CD4-positive, alpha-beta T cell (primary cell): Measurements from ENCODE around the gene SLC17A4. TPM values are rescaled to one million over a fixed set of nuclear protein-coding genes. Genes with fewer than 3 reads are reported as not detected.

Source experiments
- ATAC-seq: fragments of 200-7000 bp; cut with Tn5 transposase; one replicate; pipeline ENCODE4 v1.10.0; 2022; ENCODE audit warnings: mild to moderate bottlenecking; ENCODE audit not compliant: poor library complexity
- CTCF ChIA-PET: fragments of 350-600 bp; sonication (Branson Sonifier 250); formaldehyde crosslinking; loops from one replicate; lab custom pipeline; 2021; ENCODE audit warnings: antibody characterized with exemption, inconsistent platforms; lab: Charles Lee
- POLR2A ChIA-PET: fragments of 350-600 bp; sonication (Branson Sonifier 250); formaldehyde crosslinking; loops from one replicate; lab custom pipeline; 2021; ENCODE audit warnings: antibody characterized with exemption, inconsistent platforms; lab: Charles Lee
- DNase-seq, 14 experiments: peaks; one replicate each; pipeline ENCODE4 v3.0.0-alpha.2; 2013 to 2020; ENCODE audit warnings: mixed read lengths in 2 of 14
- H3K27ac ChIP-seq, 2 donors: one replicate each; pipeline versions ENCODE4 v1.5.1 to v1.7.0; 2013; ENCODE audit warnings: low read length in 2 of 2, low read depth in 1 of 2, mild to moderate bottlenecking in 1 of 2
- H3K27me3 ChIP-seq, 2 experiments: 1 replicate in 1 of 2; 2 replicates in 1 of 2; pipeline versions ENCODE4 v1.6.1 to v1.7.0; 2013; ENCODE audit warnings: low read length in 2 of 2, control low read depth in 1 of 2, mild to moderate bottlenecking in 1 of 2, moderate library complexity in 1 of 2; ENCODE audit not compliant: insufficient read depth in 2 of 2, control insufficient read depth in 1 of 2
- H3K36me3 ChIP-seq: one replicate; pipeline ENCODE4 v1.6.1; 2013; ENCODE audit warnings: low read length, control low read depth; ENCODE audit not compliant: insufficient read depth
- H3K4me1 ChIP-seq: one replicate; pipeline ENCODE4 v1.6.1; 2013; ENCODE audit warnings: low read length, control low read depth; ENCODE audit not compliant: insufficient read depth
- H3K4me3 ChIP-seq: one replicate; pipeline ENCODE4 v1.5.1; 2013; ENCODE audit warnings: mild to moderate bottlenecking, low read length, moderate library complexity
- H3K9me3 ChIP-seq, 2 experiments: 1 replicate in 1 of 2; 2 replicates in 1 of 2; pipeline versions ENCODE4 v1.6.1 to v1.7.0; 2013; ENCODE audit warnings: low read length in 2 of 2, mild to moderate bottlenecking in 2 of 2, control low read depth in 1 of 2, moderate library complexity in 1 of 2; ENCODE audit not compliant: control insufficient read depth in 1 of 2, insufficient read depth in 1 of 2
- H3K27ac Mint-ChIP-seq: one replicate; pipeline ENCODE4 v1.8.0; 2020; ENCODE audit warnings: mixed read lengths
- H3K27me3 Mint-ChIP-seq: one replicate; pipeline ENCODE4 v1.8.0; 2021; ENCODE audit warnings: mixed read lengths
- H3K36me3 Mint-ChIP-seq: one replicate; pipeline ENCODE4 v1.8.0; 2021; ENCODE audit warnings: low read depth, mixed read lengths
- H3K4me1 Mint-ChIP-seq: one replicate; pipeline ENCODE4 v1.8.0; 2021; ENCODE audit warnings: low read depth, mixed read lengths
- H3K4me3 Mint-ChIP-seq: one replicate; pipeline ENCODE4 v1.8.0; 2020; ENCODE audit warnings: mild to moderate bottlenecking, mixed read lengths
- H3K9me3 Mint-ChIP-seq: one replicate; pipeline ENCODE4 v1.8.0; 2020; ENCODE audit warnings: mixed read lengths
- CTCF ChIP-seq: fragments of 200-600 bp; IDR thresholded peaks from one replicate; pipeline ENCODE4 v1.8.0; 2022; ENCODE audit warnings: antibody characterized with exemption, mild to moderate bottlenecking
- intact Hi-C, 2 experiments: fragments of 100-400 bp; cut with DNase I in 1 of 2; cut with micrococcal nuclease in 1 of 2; formaldehyde crosslinking; loops; one replicate each; pipeline versions ENCODE4 v1.15.1 to v1.9.0; 2023 to 2025; cut with DNase I, micrococcal nuclease
- total RNA-seq, 174 experiments: library from RNA in 2 of 174; stranded (reverse) in 2 of 174; gene quantifications; one replicate each; pipeline ENCODE4 v1.2.3 and lab custom pipeline; 2021 to 2026

The SLC17A4 gene
- total RNA-seq, 2 experiments from 2014 or later, result not detected

- ChIA-PET CTCF (no interaction called here), POLR2A (no interaction called here)
- Mint-ChIP-seq H3K27me3 (no peaks in the 10 kb centered on the region), H3K36me3 (no peaks in the 10 kb centered on the region), H3K27ac (no peak overlapping the region), H3K4me3 (no peak overlapping the region), H3K9me3 (no peaks in the 10 kb centered on the region), H3K4me1 (no peaks in the 10 kb centered on the region)
- TF ChIP-seq CTCF, result no peak
- Histone ChIP-seq H3K9me3 (no peaks in the 10 kb centered on the region), H3K27ac (no peak overlapping the region), H3K27me3 (no peaks in the 10 kb centered on the region), H3K4me1 (no peaks in the 10 kb centered on the region), H3K36me3 (no peaks in the 10 kb centered on the region), H3K4me3 (no peak overlapping the region)
- no peak for DNase-seq
- intact Hi-C loops, result loop anchor here (5.0 kb wide), 1 partner anchor 90 kb away; no protein-coding TSS in a partner anchor
- no peak for ATAC-seq
Observed at GRCh38 chr6:25792016-25792415, 37.5 kb downstream of the SLC17A4 start.

DNA sequence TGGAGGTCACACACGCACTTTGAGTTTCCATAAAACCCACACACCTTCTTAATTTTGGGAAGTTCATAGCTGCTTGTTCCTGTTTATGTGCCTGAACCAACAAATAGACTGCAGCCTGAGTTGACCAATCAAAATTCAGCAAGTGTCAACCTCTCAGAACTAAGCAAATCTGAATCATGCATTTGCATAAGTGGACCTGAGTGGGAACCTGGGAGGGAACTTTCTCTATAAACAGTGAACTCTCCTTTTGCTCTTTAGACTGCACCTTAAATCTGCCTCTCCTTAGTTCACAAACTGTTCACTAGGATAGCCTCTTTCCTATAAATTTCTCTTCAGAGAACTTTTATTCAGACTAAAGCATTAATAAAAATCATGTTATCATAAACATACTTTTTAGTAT is 39.4 kb downstream of the SLC17A4 start:
- Histone ChIP-seq H3K36me3 (no peaks in the 10 kb centered on the region), H3K4me1 (no peaks in the 10 kb centered on the region), H3K4me3 (no peak overlapping the region), H3K27ac (no peak overlapping the region), H3K27me3 (no peaks in the 10 kb centered on the region), H3K9me3 (no peaks in the 10 kb centered on the region)
- CTCF ChIA-PET, result no interaction called here
- no peak for TF ChIP-seq CTCF
- H3K27ac Mint-ChIP-seq, result no peak overlapping the region
- ATAC-seq (no peak), DNase-seq (no peak)
- peaks cover 6% of the 10 kb centered on the region for H3K27me3 Mint-ChIP-seq
- H3K9me3 Mint-ChIP-seq, result no peaks in the 10 kb centered on the region
- no peak overlapping the region for H3K4me3 Mint-ChIP-seq
- H3K4me1 Mint-ChIP-seq, result no peaks in the 10 kb centered on the region
- intact Hi-C loops, result loop anchor here (5.0 kb wide), 1 partner anchor 88 kb away; no protein-coding TSS in a partner anchor
- no peaks in the 10 kb centered on the region for H3K36me3 Mint-ChIP-seq
- POLR2A ChIA-PET, result no interaction called here

GRCh38 chr6:25794784-25795183 is 40.2 kb downstream of the SLC17A4 start:
- no peaks in the 10 kb centered on the region for H3K27me3 ChIP-seq
- H3K4me3 Mint-ChIP-seq, result no peak overlapping the region
- no peaks in the 10 kb centered on the region for H3K4me1 ChIP-seq
- DNase-seq, result no peak
- ATAC-seq, result no peak
- H3K4me1 Mint-ChIP-seq, result no peaks in the 10 kb centered on the region
- ChIA-PET CTCF (no interaction called here), POLR2A (no interaction called here)
- TF ChIP-seq CTCF, result no peak
- intact Hi-C loops, result loop anchor here (5.0 kb wide), 1 partner anchor 88 kb away; no protein-coding TSS in a partner anchor
- no peaks in the 10 kb centered on the region for H3K36me3 Mint-ChIP-seq
- H3K27ac Mint-ChIP-seq, result no peak overlapping the region
- no peaks in the 10 kb centered on the region for H3K9me3 ChIP-seq
- no peak overlapping the region for H3K27ac ChIP-seq
- H3K27me3 Mint-ChIP-seq, result peaks cover 6% of the 10 kb centered on the region
- H3K9me3 Mint-ChIP-seq, result no peaks in the 10 kb centered on the region
- no peak overlapping the region for H3K4me3 ChIP-seq
- no peaks in the 10 kb centered on the region for H3K36me3 ChIP-seq
